Liver (tissue), 9 donors: Measurements from ENCODE around the gene CACNA1B. TPM values are rescaled to one million over a fixed set of nuclear protein-coding genes. Genes with fewer than 3 reads are reported as not detected.
A peak's percentile ranks its signal among the peaks of the same experiment; 100 is the strongest.

ENCODE experiments used
- DNase-seq: peaks from one replicate; pipeline ENCODE4 v3.0.0-alpha.2; 2017; ENCODE audit warnings: low spot score
- H3K27ac ChIP-seq, 2 donors: one replicate each; pipeline ENCODE4 v1.7.0; 2013; ENCODE audit warnings: inconsistent platforms in 2 of 2, low read length in 2 of 2, control low read depth in 1 of 2, low read depth in 1 of 2, mild to moderate bottlenecking in 1 of 2
- H3K27me3 ChIP-seq, 4 donors: one replicate each; pipeline versions ENCODE4 v1.6.1 to v1.7.0; 2013; ENCODE audit warnings: low read length in 3 of 4, inconsistent platforms in 1 of 4, mild to moderate bottlenecking in 1 of 4, moderate library complexity in 1 of 4; ENCODE audit not compliant: control insufficient read depth in 4 of 4, insufficient read depth in 4 of 4
- H3K36me3 ChIP-seq, 4 donors: one replicate each; pipeline versions ENCODE4 v1.6.1 to v1.7.0; 2013; ENCODE audit warnings: low read length in 3 of 4, mild to moderate bottlenecking in 3 of 4, low read depth in 1 of 4, moderate library complexity in 1 of 4; ENCODE audit not compliant: control insufficient read depth in 4 of 4, insufficient read depth in 3 of 4
- H3K4me1 ChIP-seq, 4 donors: one replicate each; pipeline versions ENCODE4 v1.6.1 to v1.7.0; 2013; ENCODE audit warnings: low read length in 3 of 4, mild to moderate bottlenecking in 3 of 4, moderate library complexity in 1 of 4; ENCODE audit not compliant: control insufficient read depth in 4 of 4, insufficient read depth in 4 of 4
- H3K4me3 ChIP-seq, 3 donors: one replicate each; pipeline versions ENCODE4 v1.6.1 to v1.7.0; 2013; ENCODE audit warnings: low read length in 3 of 3, control low read depth in 1 of 3, low read depth in 1 of 3, mild to moderate bottlenecking in 1 of 3
- H3K9ac ChIP-seq, 2 donors: one replicate each; pipeline ENCODE4 v1.7.0; 2013; ENCODE audit warnings: low read length in 2 of 2, mild to moderate bottlenecking in 2 of 2, moderate library complexity in 2 of 2, control low read depth in 1 of 2, low read depth in 1 of 2
- H3K9me3 ChIP-seq, 4 donors: one replicate each; pipeline versions ENCODE4 v1.6.1 to v1.7.0; 2013; ENCODE audit warnings: low read length in 3 of 4; ENCODE audit not compliant: control insufficient read depth in 4 of 4
- CTCF ChIP-seq: fragments of 150-350 bp; IDR thresholded peaks from 2 replicates; pipeline ENCODE4 v1.5.1; 2017; ENCODE audit warnings: improper control_type of control experiment, low read depth, low read length; ENCODE audit not compliant: missing input control
- EGR1 ChIP-seq, 2 donors: IDR thresholded peaks; 2 replicates each; pipeline ENCODE4 v1.6.1; 2016 to 2018; ENCODE audit warnings: antibody characterized with exemption in 2 of 2, low read depth in 2 of 2
- FOXA1 ChIP-seq: IDR thresholded peaks from 2 replicates; pipeline ENCODE4 v1.6.1; 2016; ENCODE audit warnings: antibody characterized with exemption
- FOXA2 ChIP-seq: IDR thresholded peaks from 2 replicates; pipeline ENCODE4 v1.6.1; 2016; ENCODE audit warnings: antibody characterized with exemption
- HNF4A ChIP-seq, 2 donors: conservative IDR thresholded peaks; 2 replicates each; pipeline ENCODE4 v1.6.1; 2016; ENCODE audit warnings: antibody characterized with exemption in 2 of 2, mild to moderate bottlenecking in 2 of 2
- HNF4G ChIP-seq: IDR thresholded peaks from 2 replicates; pipeline ENCODE4 v1.6.1; 2016; ENCODE audit warnings: antibody characterized with exemption
- JUND ChIP-seq, 2 donors: IDR thresholded peaks; 2 replicates each; pipeline ENCODE4 v1.6.1; 2016; ENCODE audit warnings: antibody characterized with exemption in 2 of 2
- MAX ChIP-seq: IDR thresholded peaks from 2 replicates; pipeline ENCODE4 v1.6.1; 2016; ENCODE audit warnings: antibody characterized with exemption
- NR2F2 ChIP-seq: IDR thresholded peaks from 2 replicates; pipeline ENCODE4 v1.6.1; 2016; ENCODE audit warnings: antibody characterized with exemption
- RAD21 ChIP-seq, 2 donors: IDR thresholded peaks; 2 replicates each; pipeline ENCODE4 v1.6.1; 2016; ENCODE audit warnings: antibody characterized with exemption in 2 of 2, mild to moderate bottlenecking in 2 of 2
- RXRA ChIP-seq, 2 donors: IDR thresholded peaks; 2 replicates each; pipeline ENCODE4 v1.6.1; 2017 to 2018; ENCODE audit warnings: antibody characterized with exemption in 2 of 2, mild to moderate bottlenecking in 1 of 2
- SP1 ChIP-seq: IDR thresholded peaks from 2 replicates; pipeline ENCODE4 v1.6.1; 2018; ENCODE audit warnings: antibody characterized with exemption, mild to moderate bottlenecking
- TAF1 ChIP-seq: conservative IDR thresholded peaks from 2 replicates; pipeline ENCODE4 v1.6.1; 2016; ENCODE audit warnings: antibody characterized with exemption, mild to moderate bottlenecking
- YY1 ChIP-seq: IDR thresholded peaks from 2 replicates; pipeline ENCODE4 v1.6.1; 2016; ENCODE audit warnings: antibody characterized with exemption, mild to moderate bottlenecking
- WGBS: extraction: QIAGEN DNeasy Blood & Tissue Kit; methylation state at CpG from one replicate; pipeline ENCODE4 v1.1.7; 2013; 5-methylcytosine and 5-hydroxymethylcytosine counted together
- polyA plus RNA-seq, 2 donors: library from polyadenylated mRNA; stranded (reverse) in 1 of 2; unstranded in 1 of 2; fragments of 200-250 nt in 1 of 2; fragments of >200 nt in 1 of 2; fragmentation: Nextera tagmentation in 1 of 2; extraction: Ambion mirVana in 1 of 2; gene quantifications; one replicate each; pipeline versions ENCODE4 v1.2.1 to v1.2.3, GENCODE V29; 2013 to 2015
- total RNA-seq, 2 donors: library from RNA; depleted of rRNA; stranded (reverse); fragments of >200 nt; gene quantifications; one replicate each; pipeline ENCODE4 v1.2.3, GENCODE V29; 2014
- TF ChIP-seq, protein P1 (sequence below): IDR thresholded peaks from 2 replicates; pipeline ENCODE4 v1.6.1; 2016; ENCODE audit warnings: antibody characterized with exemption, mild to moderate bottlenecking
- donor health status: healthy.
- donor health status: healthy.
- donor health status: healthy.
- donor health status: healthy.
- donor health status: healthy.

Gene CACNA1B
- total and polyA plus RNA-seq, 4 donors, result under 0.01 to 0.05 TPM; not detected in 2

GRCh38 chr9:138051586-138052321, 174.2 kb downstream of the CACNA1B start:
- 82% methylated on average over 15 of the region's 15 CpGs for WGBS
- no peak for TF ChIP-seq HNF4G
- Histone ChIP-seq H3K4me3 (no peak overlapping the region), H3K9me3 (no peaks in the 10 kb centered on the region), H3K27ac (no peak overlapping the region), H3K4me1 (no peaks in the 10 kb centered on the region), H3K27me3 (peaks cover 0 to 2% (median 0%) of the 10 kb centered on the region in 4 donors), H3K36me3 (no peaks in the 10 kb centered on the region), H3K9ac (no peak overlapping the region)
- DNase-seq, result peak; percentile 23

DNA sequence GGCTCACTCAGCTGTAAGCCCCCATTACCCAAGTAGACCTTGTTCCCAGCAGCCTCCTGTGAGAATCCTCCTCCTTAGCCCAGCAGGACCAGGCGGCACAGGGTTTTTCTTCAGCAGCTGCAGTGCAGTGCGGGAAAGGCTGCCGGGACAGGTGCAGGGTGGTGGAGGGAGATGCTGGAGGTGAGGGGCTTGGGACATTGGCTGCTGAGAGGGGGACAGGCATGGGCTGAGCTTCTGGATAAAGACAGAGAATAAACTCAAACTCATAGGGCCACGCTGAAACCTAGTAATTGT, 174.7 kb downstream of the CACNA1B start:
- TF ChIP-seq NR2F2, result no peak
- no peak for TF ChIP-seq EGR1 (IDR thresholded peaks at IDR 0.05; ENCODE audit: low read depth in 2 of 2)
- no peak for TF ChIP-seq RXRA (IDR thresholded peaks at IDR 0.05)
- TF ChIP-seq, protein P1, sequence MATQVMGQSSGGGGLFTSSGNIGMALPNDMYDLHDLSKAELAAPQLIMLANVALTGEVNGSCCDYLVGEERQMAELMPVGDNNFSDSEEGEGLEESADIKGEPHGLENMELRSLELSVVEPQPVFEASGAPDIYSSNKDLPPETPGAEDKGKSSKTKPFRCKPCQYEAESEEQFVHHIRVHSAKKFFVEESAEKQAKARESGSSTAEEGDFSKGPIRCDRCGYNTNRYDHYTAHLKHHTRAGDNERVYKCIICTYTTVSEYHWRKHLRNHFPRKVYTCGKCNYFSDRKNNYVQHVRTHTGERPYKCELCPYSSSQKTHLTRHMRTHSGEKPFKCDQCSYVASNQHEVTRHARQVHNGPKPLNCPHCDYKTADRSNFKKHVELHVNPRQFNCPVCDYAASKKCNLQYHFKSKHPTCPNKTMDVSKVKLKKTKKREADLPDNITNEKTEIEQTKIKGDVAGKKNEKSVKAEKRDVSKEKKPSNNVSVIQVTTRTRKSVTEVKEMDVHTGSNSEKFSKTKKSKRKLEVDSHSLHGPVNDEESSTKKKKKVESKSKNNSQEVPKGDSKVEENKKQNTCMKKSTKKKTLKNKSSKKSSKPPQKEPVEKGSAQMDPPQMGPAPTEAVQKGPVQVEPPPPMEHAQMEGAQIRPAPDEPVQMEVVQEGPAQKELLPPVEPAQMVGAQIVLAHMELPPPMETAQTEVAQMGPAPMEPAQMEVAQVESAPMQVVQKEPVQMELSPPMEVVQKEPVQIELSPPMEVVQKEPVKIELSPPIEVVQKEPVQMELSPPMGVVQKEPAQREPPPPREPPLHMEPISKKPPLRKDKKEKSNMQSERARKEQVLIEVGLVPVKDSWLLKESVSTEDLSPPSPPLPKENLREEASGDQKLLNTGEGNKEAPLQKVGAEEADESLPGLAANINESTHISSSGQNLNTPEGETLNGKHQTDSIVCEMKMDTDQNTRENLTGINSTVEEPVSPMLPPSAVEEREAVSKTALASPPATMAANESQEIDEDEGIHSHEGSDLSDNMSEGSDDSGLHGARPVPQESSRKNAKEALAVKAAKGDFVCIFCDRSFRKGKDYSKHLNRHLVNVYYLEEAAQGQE, result no peak
- no peak for TF ChIP-seq MAX
- peaks cover 0 to 2% (median 0%) of the 10 kb centered on the region in 4 donors for H3K27me3 ChIP-seq
- 91% methylated on average over 4 of the region's 4 CpGs for WGBS
- no peak overlapping the region for H3K4me3 ChIP-seq
- no peaks in the 10 kb centered on the region for H3K4me1 ChIP-seq
- no peak for DNase-seq
- no peaks in the 10 kb centered on the region for H3K9me3 ChIP-seq
- no peak overlapping the region for H3K27ac ChIP-seq
- H3K9ac ChIP-seq, result no peak overlapping the region
- H3K36me3 ChIP-seq, result no peaks in the 10 kb centered on the region

- Histone ChIP-seq H3K4me3 (no peak overlapping the region), H3K27ac (no peak overlapping the region), H3K4me1 (no peaks in the 10 kb centered on the region), H3K36me3 (no peaks in the 10 kb centered on the region), H3K9ac (no peak overlapping the region), H3K27me3 (peaks cover 0 to 3% (median under 1%) of the 10 kb centered on the region in 4 donors), H3K9me3 (no peaks in the 10 kb centered on the region)
- DNase-seq, result peak; percentile 16
- 78% methylated on average over 12 of the region's 12 CpGs for WGBS
- TF ChIP-seq FOXA1 (no peak), NR2F2 (no peak), TAF1 (no peak), RAD21 (IDR thresholded peaks at IDR 0.05) (no peak), RXRA (IDR thresholded peaks at IDR 0.05) (no peak), FOXA2 (no peak), SP1 (no peak), JUND (IDR thresholded peaks at IDR 0.05) (no peak), CTCF (no peak), HNF4A (conservative IDR thresholded peaks at IDR 0.05) (no peak), YY1 (no peak), MAX (no peak), EGR1 (IDR thresholded peaks at IDR 0.05; ENCODE audit: low read depth in 2 of 2) (no peak)
- TF ChIP-seq, protein P1, result no peak
These were observed 175.2 kb downstream of the CACNA1B start for GRCh38 chr9:138052635-138053320.
